Measurements from ENCODE around the gene CPNE7. TPM values are rescaled to one million over a fixed set of nuclear protein-coding genes. Genes with fewer than 3 reads are reported as not detected.

The CPNE7 gene
- total and polyA plus RNA-seq, 9 donors, result 0.36 to 4.0 (median 0.92) TPM; not detected in 2

- no peaks in the 10 kb centered on the region for H3K27me3 ChIP-seq
- TF ChIP-seq POLR2A (IDR thresholded peaks at IDR 0.05) (no peak), CTCF (IDR thresholded peaks at IDR 0.05) (peak in 1 of 3 donors; percentile 41), EP300 (IDR thresholded peaks at IDR 0.05) (no peak)
- 28 to 38% (median 33%) methylated on average over 12 to 17 of the region's 17 CpGs for WGBS, 3 donors
- H3K4me3 ChIP-seq, result no peak overlapping the region
- H3K27ac ChIP-seq, result no peak overlapping the region
- H3K4me1 ChIP-seq (ENCODE audit: insufficient read depth), result no peaks in the 10 kb centered on the region
- intact Hi-C loops (cut with DNase I), result no loop called here
- no peaks in the 10 kb centered on the region for H3K36me3 ChIP-seq
- DNase-seq, result no peak
- no peaks in the 10 kb centered on the region for H3K9me3 ChIP-seq
Observed at GRCh38 chr16:89615596-89616090, 40.1 kb downstream of the CPNE7 start.

GRCh38 chr16:89616623-89617022, 41.1 kb downstream of the CPNE7 start:
- Histone ChIP-seq H3K9me3 (no peaks in the 10 kb centered on the region), H3K36me3 (no peaks in the 10 kb centered on the region), H3K27ac (no peak overlapping the region), H3K4me1 (ENCODE audit: insufficient read depth) (no peaks in the 10 kb centered on the region), H3K27me3 (no peaks in the 10 kb centered on the region), H3K4me3 (no peak overlapping the region)
- intact Hi-C loops (cut with DNase I), result no loop called here
- no peak for DNase-seq
- TF ChIP-seq POLR2A (IDR thresholded peaks at IDR 0.05) (no peak), EP300 (IDR thresholded peaks at IDR 0.05) (no peak), CTCF (IDR thresholded peaks at IDR 0.05) (no peak)
- 81 to 82% (median 81%) methylated on average over 20 of the region's 20 CpGs for WGBS, 3 donors

GRCh38 chr16:89617036-89617435, 41.5 kb downstream of the CPNE7 start:
- intact Hi-C loops (cut with DNase I), result no loop called here

GRCh38 chr16:89618109-89618998, 42.8 kb downstream of the CPNE7 start:
- no peaks in the 10 kb centered on the region for H3K36me3 ChIP-seq
- TF ChIP-seq CTCF (IDR thresholded peaks at IDR 0.05) (no peak), EP300 (IDR thresholded peaks at IDR 0.05) (no peak), POLR2A (IDR thresholded peaks at IDR 0.05) (no peak)
- no peaks in the 10 kb centered on the region for H3K9me3 ChIP-seq
- intact Hi-C loops (cut with DNase I), result no loop called here
- H3K4me1 ChIP-seq (ENCODE audit: insufficient read depth), result no peaks in the 10 kb centered on the region
- DNase-seq, result no peak
- no peak overlapping the region for H3K27ac ChIP-seq
- no peak overlapping the region for H3K4me3 ChIP-seq
- no peaks in the 10 kb centered on the region for H3K27me3 ChIP-seq
- WGBS, 3 donors, result 40 to 49% (median 41%) methylated on average over 15 to 16 of the region's 16 CpGs

More at GRCh38 chr16:89617036-89617435, 41.5 kb downstream of the CPNE7 start:
- H3K4me3 ChIP-seq, result no peak overlapping the region
- no peak for DNase-seq
- H3K4me1 ChIP-seq (ENCODE audit: insufficient read depth), result no peaks in the 10 kb centered on the region
- TF ChIP-seq POLR2A (IDR thresholded peaks at IDR 0.05) (no peak), CTCF (IDR thresholded peaks at IDR 0.05) (no peak), EP300 (IDR thresholded peaks at IDR 0.05) (no peak)
- no peak overlapping the region for H3K27ac ChIP-seq
- WGBS, 3 donors, result 57 to 65% (median 62%) methylated on average over 6 of the region's 6 CpGs
- H3K9me3 ChIP-seq, result no peaks in the 10 kb centered on the region
- no peaks in the 10 kb centered on the region for H3K27me3 ChIP-seq
- no peaks in the 10 kb centered on the region for H3K36me3 ChIP-seq
